GM18499 (cell line): ENCODE measurements around the gene ADAM15.

Experiments
- ATAC-seq: cut with Tn5 transposase; IDR thresholded peaks from one replicate; pipeline ENCODE4 v1.9.1; 2021; ENCODE audit warnings: moderate number of reproducible peaks; ENCODE audit not compliant: insufficient read depth, unreplicated experiment

Gene ADAM15

GRCh38 chr1:155049651-155050559 lies 1.2 kb upstream of the ADAM15 start:
- no peak for ATAC-seq

DNA sequence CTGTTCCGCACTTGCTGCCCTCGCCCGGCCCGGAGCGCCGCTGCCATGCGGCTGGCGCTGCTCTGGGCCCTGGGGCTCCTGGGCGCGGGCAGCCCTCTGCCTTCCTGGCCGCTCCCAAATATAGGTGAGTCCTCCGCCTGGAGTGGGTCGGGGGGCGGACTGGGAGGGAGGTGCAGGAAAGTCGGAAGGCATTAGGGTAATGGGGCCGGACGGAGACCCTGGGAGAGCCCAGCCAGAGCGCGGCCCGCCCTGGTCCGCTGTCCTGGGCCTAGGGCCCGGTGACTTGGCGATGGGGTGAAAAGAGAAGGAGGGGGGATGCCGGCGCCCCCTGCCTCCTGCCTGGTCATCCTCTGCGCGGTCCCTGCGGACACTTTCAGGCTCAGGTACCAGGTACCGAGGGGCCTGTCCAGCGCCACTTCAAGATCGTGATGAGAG lies 243 bp downstream of the ADAM15 start:
- ATAC-seq = no peak

DNA sequence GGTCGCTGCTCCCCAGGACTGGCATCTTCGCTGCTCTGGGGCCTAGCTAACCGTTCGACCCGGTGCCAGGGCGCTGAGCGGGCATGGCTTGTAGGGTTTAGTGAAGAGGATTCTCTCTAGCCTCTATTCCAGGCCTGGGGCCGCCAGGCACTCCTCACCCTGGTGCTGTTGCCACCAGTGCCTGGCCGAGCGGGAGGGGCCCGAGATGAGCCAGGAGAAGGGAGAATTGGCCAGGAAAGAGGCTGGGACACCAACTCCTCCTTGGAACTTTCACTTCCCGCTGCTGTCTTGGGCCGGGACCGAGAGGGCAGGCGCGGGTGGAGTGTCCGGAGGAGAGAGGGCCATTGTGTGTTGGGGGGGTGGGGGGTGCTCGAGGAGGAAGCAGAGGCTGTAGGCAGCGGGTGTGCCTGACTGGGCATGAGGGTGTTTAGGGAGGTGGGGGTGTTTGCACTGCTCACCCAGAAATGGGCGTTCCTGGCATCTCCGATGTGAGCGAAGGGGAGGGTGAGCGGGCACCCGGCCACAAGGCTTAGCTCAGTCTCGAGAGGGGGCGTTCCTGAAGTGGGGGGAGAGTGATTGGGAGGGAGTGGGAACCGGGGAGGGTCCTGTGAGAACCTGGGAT lies 772 bp downstream of the ADAM15 start:
- ATAC-seq = no peak

DNA sequence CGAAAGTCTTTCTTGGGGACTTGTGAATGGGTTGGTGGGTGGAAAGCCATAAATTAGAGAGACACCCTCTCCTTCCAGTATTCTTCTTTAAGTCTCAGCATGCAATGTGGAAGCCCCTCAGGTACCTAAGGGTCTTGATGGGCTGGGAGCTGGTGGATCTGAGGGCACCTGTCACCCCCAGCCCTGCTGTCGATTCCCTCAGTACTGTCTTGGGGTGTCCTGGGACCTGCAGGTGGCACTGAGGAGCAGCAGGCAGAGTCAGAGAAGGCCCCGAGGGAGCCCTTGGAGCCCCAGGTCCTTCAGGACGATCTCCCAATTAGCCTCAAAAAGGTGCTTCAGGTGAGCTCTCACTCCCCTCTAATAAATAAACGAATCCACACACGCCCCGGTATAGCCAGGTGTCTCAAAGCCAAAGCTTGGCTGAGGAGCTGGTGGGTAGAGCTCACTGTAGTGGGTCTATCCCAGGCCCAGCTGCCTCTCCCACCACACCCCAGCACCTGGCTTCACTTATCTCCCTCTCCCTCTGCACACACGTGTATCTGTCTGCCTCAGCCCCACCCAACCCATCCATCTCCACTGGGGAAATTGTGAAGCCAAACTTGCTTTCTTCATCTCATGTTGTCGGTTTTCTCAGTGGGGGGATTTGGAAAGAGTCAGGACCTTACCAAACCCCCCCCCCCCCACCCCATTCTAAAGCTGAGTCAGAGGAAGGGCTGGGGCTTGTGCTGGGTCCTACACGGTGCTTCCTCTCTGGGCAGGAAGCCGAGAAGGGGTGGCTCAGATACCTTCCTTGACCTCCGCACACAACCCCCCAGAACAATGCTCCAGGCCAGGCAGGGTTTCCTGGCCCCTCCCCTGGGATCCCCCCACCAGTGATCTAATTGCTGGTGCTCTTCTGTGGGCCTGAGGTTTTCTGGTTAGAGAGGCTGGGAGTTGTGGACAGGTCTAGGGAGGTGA lies 1.6 kb downstream of the ADAM15 start:
- ATAC-seq = no peak

DNA sequence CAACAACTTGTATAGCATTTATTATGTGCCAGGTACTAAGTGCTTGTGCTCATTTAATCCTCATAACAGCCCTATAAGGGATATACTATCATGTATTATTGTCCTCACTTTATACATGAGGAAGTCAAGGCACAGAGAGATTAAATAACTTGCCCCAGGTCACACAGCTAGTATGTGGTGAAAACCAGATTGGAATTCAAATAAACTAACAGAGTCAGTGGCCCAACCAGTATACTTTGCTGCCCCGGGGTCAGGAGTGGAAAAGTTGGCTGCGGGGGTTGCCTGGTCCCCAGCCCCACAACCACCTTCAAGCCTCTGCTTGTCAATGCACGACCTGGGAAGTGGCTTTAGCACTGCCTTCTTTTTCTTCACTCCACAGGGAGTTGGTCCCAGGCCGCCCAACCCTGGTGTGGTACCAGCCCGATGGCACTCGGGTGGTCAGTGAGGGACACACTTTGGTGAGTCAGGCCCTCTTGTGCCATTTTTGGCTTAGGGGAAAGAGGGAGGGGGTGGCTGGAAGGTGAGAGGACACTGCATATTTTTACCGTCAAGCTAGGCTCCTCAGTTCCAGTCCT lies 2.5 kb downstream of the ADAM15 start:
- ATAC-seq = no peak

DNA sequence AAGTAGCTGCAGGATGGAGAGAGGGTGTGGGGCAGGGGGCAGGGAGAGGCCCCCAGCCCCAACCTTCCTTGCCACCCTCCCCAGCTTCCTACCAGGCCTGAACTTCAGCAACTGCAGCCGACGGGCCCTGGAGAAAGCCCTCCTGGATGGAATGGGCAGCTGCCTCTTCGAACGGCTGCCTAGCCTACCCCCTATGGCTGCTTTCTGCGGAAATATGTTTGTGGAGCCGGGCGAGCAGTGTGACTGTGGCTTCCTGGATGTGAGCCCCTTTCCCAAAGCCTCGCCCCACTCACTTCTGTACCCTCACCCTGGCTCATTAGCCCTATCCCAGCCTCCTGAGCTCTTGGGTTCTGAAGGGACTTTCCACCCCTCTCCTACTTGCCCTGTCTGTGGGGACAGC lies 6.0 kb downstream of the ADAM15 start:
- ATAC-seq = no peak

GRCh38 chr1:155057788-155058211 lies 6.7 kb downstream of the ADAM15 start:
- no peak for ATAC-seq

DNA sequence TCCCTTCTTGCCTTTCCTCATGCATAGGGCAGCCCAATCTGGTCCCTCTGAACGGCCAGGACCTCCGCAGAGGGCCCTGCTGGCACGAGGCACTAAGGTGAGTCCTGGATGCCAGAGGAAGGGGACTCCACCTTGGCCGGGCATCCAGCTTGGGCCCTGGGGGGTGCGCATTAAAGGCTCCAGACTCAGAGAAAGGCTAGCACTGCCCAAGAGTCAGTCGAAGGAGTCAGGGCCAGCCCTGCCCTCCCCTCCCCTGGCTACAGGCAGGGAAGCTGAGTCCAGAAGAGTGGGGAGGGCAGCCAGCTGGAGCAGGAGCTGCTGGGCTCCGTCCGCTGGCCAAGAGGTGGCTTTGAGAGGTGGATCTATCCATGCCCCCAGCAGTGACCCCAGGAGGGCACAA lies 9.6 kb downstream of the ADAM15 start:
- no peak for ATAC-seq

DNA sequence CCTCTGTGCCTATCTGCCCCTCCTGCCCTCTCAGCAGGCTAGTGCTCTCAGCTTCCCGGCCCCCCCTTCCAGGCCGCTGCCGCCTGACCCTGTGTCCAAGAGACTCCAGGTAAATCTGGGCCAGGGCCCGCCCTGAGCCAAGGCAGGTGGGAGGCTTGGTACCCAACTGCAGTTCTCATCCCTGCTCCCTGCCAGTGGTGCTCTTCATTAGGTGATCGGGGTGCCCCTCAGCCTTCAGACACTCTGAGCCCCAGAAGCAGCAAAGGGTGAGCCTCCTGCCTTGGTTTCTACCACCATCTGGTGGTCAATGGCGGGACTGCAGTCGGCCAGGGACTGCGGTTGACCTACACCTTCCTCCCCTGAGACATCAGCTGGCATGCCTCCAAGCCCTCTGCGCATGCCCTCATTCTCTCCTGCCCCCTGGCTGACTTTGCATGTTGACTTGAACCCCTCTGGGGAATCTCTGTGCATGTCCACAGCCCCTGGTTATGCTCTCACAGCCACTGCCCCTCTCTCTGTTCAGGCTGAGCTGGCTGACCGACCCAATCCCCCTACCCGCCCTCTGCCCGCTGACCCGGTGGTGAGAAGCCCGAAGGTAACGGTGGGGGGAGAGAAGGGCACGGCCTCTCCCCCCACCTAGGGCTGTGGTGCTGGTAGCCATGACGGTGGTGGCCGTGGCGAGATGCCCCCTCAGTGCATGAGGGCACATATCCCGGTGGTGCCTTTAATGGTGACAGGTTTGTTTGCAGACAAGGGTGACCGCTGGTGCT lies 10.4 kb downstream of the ADAM15 start:
- no peak for ATAC-seq

GRCh38 chr1:155062151-155062686 lies 11.1 kb downstream of the ADAM15 start:
- ATAC-seq = no peak

DNA sequence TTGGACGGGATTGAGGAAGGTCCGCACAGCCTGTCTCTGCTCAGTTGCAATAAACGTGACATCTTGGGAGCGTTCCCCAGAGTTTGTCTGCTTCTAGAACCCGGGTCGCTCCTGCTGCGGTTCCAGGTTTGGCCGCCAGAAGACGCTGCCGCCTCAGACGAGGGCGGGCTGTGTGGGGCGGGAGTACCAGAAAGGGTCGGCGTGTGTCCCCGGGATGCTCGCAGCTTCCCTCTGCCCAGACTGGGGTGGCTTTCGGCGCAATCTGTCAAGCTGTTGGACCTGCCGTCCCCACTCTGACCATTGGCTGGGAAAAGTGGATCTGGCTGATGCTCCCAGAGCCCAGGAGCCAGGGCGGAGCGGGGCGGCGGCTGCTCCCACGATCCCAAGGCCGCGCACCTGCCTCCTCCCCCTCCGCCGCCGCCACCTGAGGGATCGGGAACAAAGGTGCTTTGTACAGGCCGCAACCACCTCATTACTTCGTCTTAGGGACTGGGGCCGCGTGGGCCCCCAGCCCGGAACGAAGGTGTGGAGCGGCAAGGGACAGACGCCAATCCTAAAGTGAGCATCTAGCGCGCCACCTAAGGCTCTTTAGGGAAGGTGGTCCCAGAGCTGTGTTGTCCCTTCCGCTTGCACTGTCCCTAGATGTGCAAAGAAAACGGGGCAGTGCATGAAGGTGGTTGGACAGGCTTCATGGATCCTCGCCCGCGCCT lies 11.7 kb downstream of the ADAM15 start:
- ATAC-seq = no peak

GRCh38 chr1:155063550-155064110 lies 12.5 kb downstream of the ADAM15 start, which contains the start of gene EFNA4:
Gene EFNA4 (plus strand): TSS chr1:155063740. CDS start chr1:155063824, 84 bp downstream.
- ATAC-seq = peak; percentile 43

DNA sequence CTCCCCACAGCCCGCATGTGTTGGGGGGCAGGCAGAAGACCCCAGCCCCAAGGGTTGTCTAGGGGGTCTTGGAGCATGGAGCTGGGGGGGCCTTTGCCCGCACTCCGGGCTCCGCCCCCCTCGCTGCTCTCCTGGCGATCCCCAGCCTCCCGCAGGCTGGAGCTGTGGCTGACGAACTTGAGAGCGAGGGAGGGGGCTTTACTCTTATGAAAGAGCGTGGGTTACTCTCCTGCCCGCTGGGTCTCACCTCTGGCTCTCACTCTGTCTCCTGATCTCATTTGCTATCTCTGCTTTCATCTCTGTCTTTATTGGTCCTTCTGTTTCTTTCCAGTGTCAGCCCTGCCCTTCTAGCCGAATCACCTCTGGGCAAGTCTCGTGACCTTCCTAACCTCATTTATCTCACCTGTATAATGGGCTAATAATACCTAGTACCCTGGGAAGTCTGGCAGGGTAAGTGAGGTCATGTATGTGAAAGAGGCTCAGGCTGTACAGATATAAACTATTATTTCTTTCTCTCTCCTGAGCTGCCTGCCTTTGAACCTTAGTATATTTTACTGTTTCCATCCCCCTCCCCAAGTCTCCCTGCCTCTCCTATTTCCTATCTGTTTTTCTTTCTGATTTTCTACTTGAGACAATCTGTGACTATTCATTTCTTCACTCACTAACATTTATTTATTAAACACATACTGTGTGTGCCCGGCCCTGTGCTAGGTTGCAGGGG lies 13.2 kb downstream of the ADAM15 start:
- no peak for ATAC-seq

DNA sequence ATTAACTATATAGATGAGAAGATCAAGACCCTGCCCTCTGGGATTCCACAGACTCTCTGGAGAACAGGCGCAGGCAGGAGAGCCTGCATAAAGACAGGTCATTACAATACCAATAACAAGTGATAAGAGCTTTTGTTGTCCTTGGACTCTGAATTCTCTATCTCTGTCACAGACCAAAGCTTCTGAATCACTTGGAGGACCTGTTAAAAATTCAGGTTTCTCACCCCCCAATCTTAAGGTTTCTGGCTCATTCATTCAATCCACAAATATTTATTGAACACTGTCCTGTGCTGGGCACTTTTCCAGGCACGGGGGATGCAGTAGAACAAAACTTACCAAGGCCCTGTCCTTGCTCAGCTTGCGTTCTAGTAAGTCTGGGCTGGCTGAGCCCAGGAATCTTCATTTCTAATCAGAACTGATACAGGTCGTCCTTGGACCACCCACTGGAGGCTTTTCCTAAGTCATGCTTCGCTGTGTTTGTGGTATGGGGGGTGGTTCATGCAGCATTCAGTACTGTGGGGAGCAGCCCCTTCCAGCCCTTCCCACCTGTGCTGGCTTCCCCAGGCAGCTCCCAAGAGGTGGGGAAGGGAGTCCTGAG lies 13.8 kb downstream of the ADAM15 start:
- no peak for ATAC-seq

GRCh38 chr1:155066777-155067176 lies 15.7 kb downstream of the ADAM15 start:
- ATAC-seq = no peak

DNA sequence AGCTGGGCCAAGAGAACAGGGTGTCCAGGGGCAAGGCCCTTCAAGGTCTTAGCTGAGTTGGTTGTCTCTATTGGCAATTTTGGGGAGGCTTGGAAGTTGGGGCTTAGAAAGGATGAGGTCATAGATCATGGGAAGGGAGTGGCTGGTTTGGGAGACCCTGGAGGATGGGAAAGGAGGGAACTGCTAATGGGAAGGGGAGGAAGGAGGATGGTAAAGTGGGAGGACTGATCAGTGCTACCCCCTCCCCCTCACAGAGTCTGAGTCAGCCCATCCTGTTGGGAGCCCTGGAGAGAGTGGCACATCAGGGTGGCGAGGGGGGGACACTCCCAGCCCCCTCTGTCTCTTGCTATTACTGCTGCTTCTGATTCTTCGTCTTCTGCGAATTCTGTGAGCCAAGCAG lies 17.5 kb downstream of the ADAM15 start:
- no peak for ATAC-seq

- ATAC-seq = no peak
Observed at GRCh38 chr1:155069551-155070157, 18.5 kb downstream of the ADAM15 start.
